H1 (cell line): Measurements from ENCODE around the gene NHERF2. TPM values are rescaled to one million over a fixed set of nuclear protein-coding genes. Genes with fewer than 3 reads are reported as not detected.

Source experiments
- CBX5 ChIP-seq: fragments of 300-800, 300-1000 bp; sonication (generic); IDR thresholded peaks from 2 replicates; pipeline ENCODE4 v1.7.1; 2016; ENCODE audit warnings: antibody characterized with exemption, low read length, low read depth
- NRF1 ChIP-seq: IDR thresholded peaks from 2 replicates; pipeline ENCODE4 v1.6.1; 2011; ENCODE audit warnings: mild to moderate bottlenecking, low read depth, low read length, improper control_type of control experiment
- POU5F1 ChIP-seq: IDR thresholded peaks from 2 replicates; pipeline ENCODE4 v1.6.1; 2011; ENCODE audit warnings: low read depth, mild to moderate bottlenecking, low read length, moderate library complexity
- RBBP5 ChIP-seq: IDR thresholded peaks from 2 replicates; pipeline ENCODE4 v1.7.1; 2012; ENCODE audit warnings: low read depth, mild to moderate bottlenecking, inconsistent platforms, low read length, moderate library complexity, borderline replicate concordance
- SIX5 ChIP-seq: IDR thresholded peaks from 2 replicates; pipeline ENCODE4 v1.6.1; 2011; ENCODE audit warnings: mild to moderate bottlenecking, low read depth, low read length
- SP4 ChIP-seq: IDR thresholded peaks from 2 replicates; pipeline ENCODE4 v1.6.1; 2012; ENCODE audit warnings: low read length, inconsistent platforms
- SUZ12 ChIP-seq: fragments of 200-600 bp; sonication (generic); IDR thresholded peaks from 2 replicates; pipeline ENCODE4 v1.6.1; 2012; ENCODE audit warnings: mild to moderate bottlenecking, inconsistent platforms, low read length, moderate library complexity, mixed read lengths
- TCF12 ChIP-seq: IDR thresholded peaks from 2 replicates; pipeline ENCODE4 v1.6.1; 2011; ENCODE audit warnings: low read depth, mild to moderate bottlenecking, low read length
- TEAD4 ChIP-seq: IDR thresholded peaks from 2 replicates; pipeline ENCODE4 v1.6.1; 2012; ENCODE audit warnings: low read depth, low read length, inconsistent platforms, mixed read lengths
- polyA plus RNA-seq, 7 experiments: library from polyadenylated mRNA; depleted of rRNA in 3 of 7; stranded (reverse) in 5 of 7; unstranded in 2 of 7; fragments of >200 nt in 5 of 7; fragments of 200-250 nt in 2 of 7; gene quantifications; 1 replicate in 5 of 7; 2 replicates in 1 of 7; 4 replicates in 1 of 7; pipeline versions ENCODE4 v1.2.1 to v1.2.3, GENCODE V29; 2011 to 2013; ENCODE audit warnings: missing spikeins in 2 of 7, mixed read lengths in 2 of 7
- total RNA-seq: library from RNA; stranded (reverse); fragmentation: NEBNext Ultra II Directional; extraction: Animal tissue kit (Norgen Biotek cat#: 25700); gene quantifications from 2 replicates; pipeline ENCODE4 v1.2.1, GENCODE V29; 2021
- TF ChIP-seq, protein P1 (sequence below): IDR thresholded peaks from 2 replicates; pipeline ENCODE4 v1.6.1; 2012; ENCODE audit warnings: inconsistent platforms

NHERF2 gene
- total and polyA plus RNA-seq, 2 of the 8 experiments (the other 6 are each of a cell fraction or from before 2014, with no cell fraction given), result 13.9 to 19.3 TPM

DNA sequence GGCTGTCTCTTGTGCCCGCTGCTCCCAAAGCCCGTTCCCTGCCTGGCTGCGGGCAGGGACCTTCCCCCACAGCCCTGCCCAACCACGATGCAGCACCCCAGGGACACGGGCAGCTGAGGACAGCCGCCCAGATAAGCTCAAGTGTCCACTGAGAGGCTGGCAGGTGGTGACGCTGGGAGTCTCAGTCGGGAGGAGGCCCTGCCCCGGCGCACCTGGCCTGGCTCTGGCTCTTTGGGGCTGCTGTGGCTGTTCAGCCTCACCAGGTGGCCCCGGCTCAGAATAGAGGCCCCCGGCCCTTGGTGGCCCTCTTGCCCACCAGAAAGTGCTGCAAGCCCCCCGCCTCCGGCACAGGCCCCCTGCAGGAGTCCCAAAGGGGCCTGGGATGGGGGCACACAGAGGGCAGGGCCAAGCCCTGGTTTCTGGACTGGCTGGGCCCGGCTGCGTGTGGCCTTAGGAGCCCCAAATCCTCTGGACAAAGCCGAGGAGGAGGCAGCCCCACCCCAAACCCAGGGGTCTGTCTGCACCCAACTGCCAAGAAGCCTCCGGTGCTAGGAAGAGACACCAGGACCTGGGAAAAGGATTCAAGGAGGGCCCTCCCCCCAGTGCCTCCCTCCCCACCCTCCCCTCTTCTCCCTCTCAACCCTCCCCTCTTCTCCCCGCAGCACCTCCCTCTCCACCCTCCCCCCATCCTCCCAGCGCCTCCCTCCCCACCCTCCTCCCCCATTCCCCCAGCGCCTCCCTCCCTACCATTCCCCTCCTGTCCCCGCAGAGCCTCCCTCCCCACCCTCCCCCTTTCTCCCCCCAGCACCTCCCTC lies 15.7 kb downstream of the NHERF2 start (continued):
- no peak for TF ChIP-seq RBBP5
- no peak for TF ChIP-seq NRF1
- no peak for TF ChIP-seq POU5F1
- TF ChIP-seq TEAD4, result no peak
- no peak for TF ChIP-seq SIX5
- TF ChIP-seq SUZ12, result no peak
- TF ChIP-seq, protein P1, sequence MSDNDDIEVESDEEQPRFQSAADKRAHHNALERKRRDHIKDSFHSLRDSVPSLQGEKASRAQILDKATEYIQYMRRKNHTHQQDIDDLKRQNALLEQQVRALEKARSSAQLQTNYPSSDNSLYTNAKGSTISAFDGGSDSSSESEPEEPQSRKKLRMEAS, result no peak
- no peak for TF ChIP-seq SP4
- no peak for TF ChIP-seq CBX5
- no peak for TF ChIP-seq TCF12
